PFSK-1 (cell line): ENCODE data around the gene LRBA.

Source experiments
- FOXP2 ChIP-seq: optimal IDR thresholded peaks from 2 replicates; pipeline ENCODE3; 2011; ENCODE audit warnings: borderline replicate concordance, control low read depth, inconsistent platforms; ENCODE audit not compliant: insufficient read depth; ENCODE audit errors: extremely low read length, extremely low read depth
- SIN3A ChIP-seq: IDR thresholded peaks from 2 replicates; pipeline ENCODE4 v1.6.1; 2012; ENCODE audit warnings: mild to moderate bottlenecking, low read length, moderate library complexity, borderline replicate concordance; ENCODE audit not compliant: insufficient read depth
- TF ChIP-seq, protein P1 (sequence below), 2 experiments: IDR thresholded peaks; 2 replicates each; pipeline versions ENCODE4 v1.6.1 to v1.8.0; 2011 to 2012; ENCODE audit warnings: low read depth in 2 of 2, low read length in 2 of 2, control low read depth in 1 of 2, inconsistent platforms in 1 of 2, mild to moderate bottlenecking in 1 of 2, moderate library complexity in 1 of 2; ENCODE audit not compliant: insufficient read depth in 1 of 2

- TF ChIP-seq FOXP2, result no peak
- no peak for TF ChIP-seq SIN3A
- TF ChIP-seq, protein P1, sequence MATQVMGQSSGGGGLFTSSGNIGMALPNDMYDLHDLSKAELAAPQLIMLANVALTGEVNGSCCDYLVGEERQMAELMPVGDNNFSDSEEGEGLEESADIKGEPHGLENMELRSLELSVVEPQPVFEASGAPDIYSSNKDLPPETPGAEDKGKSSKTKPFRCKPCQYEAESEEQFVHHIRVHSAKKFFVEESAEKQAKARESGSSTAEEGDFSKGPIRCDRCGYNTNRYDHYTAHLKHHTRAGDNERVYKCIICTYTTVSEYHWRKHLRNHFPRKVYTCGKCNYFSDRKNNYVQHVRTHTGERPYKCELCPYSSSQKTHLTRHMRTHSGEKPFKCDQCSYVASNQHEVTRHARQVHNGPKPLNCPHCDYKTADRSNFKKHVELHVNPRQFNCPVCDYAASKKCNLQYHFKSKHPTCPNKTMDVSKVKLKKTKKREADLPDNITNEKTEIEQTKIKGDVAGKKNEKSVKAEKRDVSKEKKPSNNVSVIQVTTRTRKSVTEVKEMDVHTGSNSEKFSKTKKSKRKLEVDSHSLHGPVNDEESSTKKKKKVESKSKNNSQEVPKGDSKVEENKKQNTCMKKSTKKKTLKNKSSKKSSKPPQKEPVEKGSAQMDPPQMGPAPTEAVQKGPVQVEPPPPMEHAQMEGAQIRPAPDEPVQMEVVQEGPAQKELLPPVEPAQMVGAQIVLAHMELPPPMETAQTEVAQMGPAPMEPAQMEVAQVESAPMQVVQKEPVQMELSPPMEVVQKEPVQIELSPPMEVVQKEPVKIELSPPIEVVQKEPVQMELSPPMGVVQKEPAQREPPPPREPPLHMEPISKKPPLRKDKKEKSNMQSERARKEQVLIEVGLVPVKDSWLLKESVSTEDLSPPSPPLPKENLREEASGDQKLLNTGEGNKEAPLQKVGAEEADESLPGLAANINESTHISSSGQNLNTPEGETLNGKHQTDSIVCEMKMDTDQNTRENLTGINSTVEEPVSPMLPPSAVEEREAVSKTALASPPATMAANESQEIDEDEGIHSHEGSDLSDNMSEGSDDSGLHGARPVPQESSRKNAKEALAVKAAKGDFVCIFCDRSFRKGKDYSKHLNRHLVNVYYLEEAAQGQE (IDR thresholded peaks at IDR 0.05; ENCODE audit: insufficient read depth in 1 of 2, low read depth in 2 of 2, low read length in 2 of 2), result no peak
Observed at GRCh38 chr4:150854600-150854999, 160.5 kb downstream of the LRBA start.
